ENCODE measurements around the gene SYNDIG1. TPM values are rescaled to one million over a fixed set of nuclear protein-coding genes. Genes with fewer than 3 reads are reported as not detected.

The SYNDIG1 gene
- total and polyA plus RNA-seq, 5 donors = 26.3 to 38.6 (median 34.6) TPM

DNA sequence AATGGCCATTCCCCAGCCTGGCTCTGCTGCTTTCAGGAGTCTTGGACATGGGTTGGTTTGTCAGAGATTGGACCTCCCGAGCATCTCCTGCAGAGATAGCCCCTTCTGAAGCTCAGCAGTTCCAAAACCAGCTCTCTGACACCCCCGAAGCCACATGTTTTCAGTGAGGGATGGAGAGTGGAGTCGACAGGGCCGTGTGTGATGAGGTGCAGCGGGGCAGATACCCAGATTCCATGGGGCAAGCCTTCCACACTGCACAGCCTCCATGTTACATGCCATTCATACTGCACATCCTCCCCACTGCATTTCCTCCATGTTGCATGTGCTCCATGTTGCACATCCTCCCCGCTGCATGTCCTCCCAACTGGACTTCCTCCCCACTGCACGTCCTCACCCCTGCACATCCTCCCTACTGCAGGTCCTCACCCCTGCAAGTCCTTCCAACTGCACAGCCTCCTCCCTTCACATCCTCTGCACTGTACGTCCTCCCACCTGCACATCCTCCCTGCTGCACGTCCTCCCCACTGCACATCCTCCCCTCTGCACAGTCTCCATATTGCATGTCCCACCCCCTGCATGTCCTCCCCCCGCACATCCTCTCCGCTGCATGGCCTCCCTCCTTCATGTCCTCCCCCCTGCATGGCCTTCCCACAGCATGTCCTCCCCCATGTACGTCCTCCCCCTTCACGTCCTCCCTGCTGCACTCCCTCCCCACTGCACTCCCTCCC lies 112.2 kb downstream of the SYNDIG1 start:
- no peak for DNase-seq
- H3K4me1 ChIP-seq (ENCODE audit: control insufficient read depth, insufficient read depth, low read length) = no peaks in the 10 kb centered on the region
- no peaks in the 10 kb centered on the region for H3K9me3 ChIP-seq (ENCODE audit: control insufficient read depth, low read length)
- H3K27me3 ChIP-seq (ENCODE audit: control insufficient read depth, insufficient read depth) = no peaks in the 10 kb centered on the region
- ATAC-seq = no peak
- intact Hi-C loops (cut with DNase I) = no loop called here
- 85% methylated on average over 13 of the region's 13 CpGs for WGBS
- H3K4me3 ChIP-seq (ENCODE audit: low read length) = no peak overlapping the region
- no peak overlapping the region for H3K27ac ChIP-seq (ENCODE audit: low read length)

GRCh38 chr20:24582373-24583168 lies 113.1 kb downstream of the SYNDIG1 start:
- DNase-seq (no peak), ATAC-seq (no peak)
- no peak overlapping the region for H3K4me3 ChIP-seq (ENCODE audit: low read length)
- H3K9me3 ChIP-seq (ENCODE audit: control insufficient read depth, low read length) = no peaks in the 10 kb centered on the region
- no peaks in the 10 kb centered on the region for H3K27me3 ChIP-seq (ENCODE audit: control insufficient read depth, insufficient read depth)
- H3K27ac ChIP-seq (ENCODE audit: low read length) = no peak overlapping the region
- WGBS = 85% methylated on average over 15 of the region's 15 CpGs
- intact Hi-C loops (cut with DNase I) = no loop called here
- H3K4me1 ChIP-seq (ENCODE audit: control insufficient read depth, insufficient read depth, low read length) = no peaks in the 10 kb centered on the region

DNA sequence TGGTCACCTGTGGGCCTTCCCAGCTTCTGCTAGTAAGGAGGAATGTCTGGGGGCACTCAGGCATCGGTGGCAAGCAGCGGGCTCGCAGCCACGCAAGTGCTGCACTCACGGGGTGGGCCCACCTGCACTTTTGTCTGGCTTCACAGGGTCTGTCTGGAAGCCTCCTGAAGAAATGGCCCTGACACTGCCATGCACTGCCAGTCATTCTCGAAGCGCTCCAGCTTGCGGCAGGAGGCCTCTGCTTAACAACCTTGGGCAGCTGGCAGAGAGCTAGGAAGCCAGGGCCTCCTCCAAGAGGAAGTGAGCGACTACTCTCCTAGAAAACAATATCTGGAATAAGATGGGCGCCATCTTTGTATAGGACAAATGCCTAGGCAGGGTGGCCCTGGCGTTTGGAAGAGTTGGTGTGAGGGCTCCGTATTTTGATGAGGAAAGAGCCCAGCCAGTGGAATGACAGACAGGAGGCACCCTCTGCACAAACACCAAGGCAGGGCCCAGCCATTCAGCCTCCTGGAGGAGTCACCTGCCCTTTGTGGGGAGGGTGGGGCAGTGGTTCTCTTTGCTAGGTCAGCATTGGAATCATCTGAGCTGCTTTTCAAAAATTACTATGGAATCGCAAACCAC lies 113.9 kb downstream of the SYNDIG1 start:
- H3K4me1 ChIP-seq (ENCODE audit: control insufficient read depth, insufficient read depth, low read length) = no peaks in the 10 kb centered on the region
- H3K27me3 ChIP-seq (ENCODE audit: control insufficient read depth, insufficient read depth) = no peaks in the 10 kb centered on the region
- H3K4me3 ChIP-seq (ENCODE audit: low read length) = no peak overlapping the region
- intact Hi-C loops (cut with DNase I) = no loop called here
- H3K27ac ChIP-seq (ENCODE audit: low read length) = no peak overlapping the region
- H3K9me3 ChIP-seq (ENCODE audit: control insufficient read depth, low read length) = no peaks in the 10 kb centered on the region
- no peak for ATAC-seq
- WGBS = 94% methylated on average over 13 of the region's 13 CpGs
- DNase-seq = no peak

DNA sequence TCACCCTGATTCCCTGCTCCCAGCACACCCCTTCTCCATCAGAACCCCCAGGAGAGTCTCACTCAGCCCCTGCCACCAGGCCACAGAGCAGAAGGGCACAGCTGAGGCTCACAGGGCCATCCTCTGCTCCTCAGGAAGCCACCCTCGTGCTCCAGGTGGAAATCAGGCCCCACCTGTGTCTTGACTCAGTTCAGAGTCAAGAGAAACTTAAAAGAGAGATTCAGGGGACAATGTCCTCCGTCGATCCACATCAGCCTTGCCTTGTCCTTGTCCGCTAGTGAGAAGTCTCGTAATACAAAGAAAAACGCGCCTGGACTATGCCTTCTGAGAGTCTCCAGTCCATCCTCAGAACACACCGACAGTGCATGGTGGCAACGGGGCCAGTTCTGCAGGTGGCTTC lies 114.6 kb downstream of the SYNDIG1 start:
- no peaks in the 10 kb centered on the region for H3K27me3 ChIP-seq (ENCODE audit: control insufficient read depth, insufficient read depth)
- WGBS = 90% methylated on average over 9 of the region's 9 CpGs
- no peaks in the 10 kb centered on the region for H3K4me1 ChIP-seq (ENCODE audit: control insufficient read depth, insufficient read depth, low read length)
- DNase-seq = no peak
- no peaks in the 10 kb centered on the region for H3K9me3 ChIP-seq (ENCODE audit: control insufficient read depth, low read length)
- ATAC-seq = no peak
- intact Hi-C loops (cut with DNase I) = no loop called here
- no peak overlapping the region for H3K27ac ChIP-seq (ENCODE audit: low read length)
- no peak overlapping the region for H3K4me3 ChIP-seq (ENCODE audit: low read length)

DNA sequence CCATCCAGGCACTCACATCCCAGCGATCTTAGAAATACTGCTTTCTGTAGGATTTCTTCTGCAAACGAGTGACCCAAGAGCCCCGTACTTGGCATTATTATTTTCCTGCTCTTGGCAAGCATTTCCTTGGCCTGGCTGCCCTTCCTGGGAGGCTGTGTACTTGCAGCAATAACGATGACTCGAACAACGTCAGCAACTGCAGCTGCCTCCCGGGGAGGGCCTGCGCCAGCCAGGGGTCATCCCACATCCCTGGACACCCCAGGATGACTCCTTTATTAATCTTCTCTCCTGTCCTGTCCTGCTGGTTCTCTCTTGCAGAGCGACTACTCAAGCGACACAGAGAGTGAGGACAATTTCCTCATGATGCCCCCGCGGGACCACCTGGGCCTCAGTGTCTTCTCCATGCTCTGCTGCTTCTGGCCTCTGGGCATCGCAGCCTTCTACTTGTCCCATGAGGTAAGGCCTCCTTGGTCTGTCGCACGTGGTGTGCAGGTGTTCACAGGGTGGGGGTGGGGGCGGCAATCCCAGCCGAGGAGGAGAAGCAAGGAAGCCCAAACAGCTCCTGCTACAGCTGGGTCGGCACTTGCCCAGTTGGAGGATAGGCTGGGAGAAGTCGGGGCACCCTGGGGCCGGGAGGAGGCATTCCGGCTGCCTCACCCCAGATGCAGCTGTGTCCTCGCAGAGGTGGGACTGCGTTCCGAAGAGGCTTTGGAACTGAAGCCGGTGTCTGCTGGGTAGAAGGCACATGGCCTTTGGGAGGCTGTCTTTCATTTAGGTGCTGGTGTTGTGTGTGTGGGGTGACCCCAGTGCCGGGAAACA lies 115.3 kb downstream of the SYNDIG1 start:
- ATAC-seq (peak in 1 of 2 donors; percentile 31), DNase-seq (peak in 2 of 3 donors; percentile 35 to 55)
- Histone ChIP-seq H3K9me3 (ENCODE audit: control insufficient read depth, low read length) (no peaks in the 10 kb centered on the region), H3K4me1 (ENCODE audit: control insufficient read depth, insufficient read depth, low read length) (no peaks in the 10 kb centered on the region), H3K27me3 (ENCODE audit: control insufficient read depth, insufficient read depth) (no peaks in the 10 kb centered on the region), H3K4me3 (ENCODE audit: low read length) (no peak overlapping the region), H3K27ac (ENCODE audit: low read length) (no peak overlapping the region)
- intact Hi-C loops (cut with DNase I) = no loop called here
- WGBS = 81% methylated on average over 26 of the region's 26 CpGs

DNA sequence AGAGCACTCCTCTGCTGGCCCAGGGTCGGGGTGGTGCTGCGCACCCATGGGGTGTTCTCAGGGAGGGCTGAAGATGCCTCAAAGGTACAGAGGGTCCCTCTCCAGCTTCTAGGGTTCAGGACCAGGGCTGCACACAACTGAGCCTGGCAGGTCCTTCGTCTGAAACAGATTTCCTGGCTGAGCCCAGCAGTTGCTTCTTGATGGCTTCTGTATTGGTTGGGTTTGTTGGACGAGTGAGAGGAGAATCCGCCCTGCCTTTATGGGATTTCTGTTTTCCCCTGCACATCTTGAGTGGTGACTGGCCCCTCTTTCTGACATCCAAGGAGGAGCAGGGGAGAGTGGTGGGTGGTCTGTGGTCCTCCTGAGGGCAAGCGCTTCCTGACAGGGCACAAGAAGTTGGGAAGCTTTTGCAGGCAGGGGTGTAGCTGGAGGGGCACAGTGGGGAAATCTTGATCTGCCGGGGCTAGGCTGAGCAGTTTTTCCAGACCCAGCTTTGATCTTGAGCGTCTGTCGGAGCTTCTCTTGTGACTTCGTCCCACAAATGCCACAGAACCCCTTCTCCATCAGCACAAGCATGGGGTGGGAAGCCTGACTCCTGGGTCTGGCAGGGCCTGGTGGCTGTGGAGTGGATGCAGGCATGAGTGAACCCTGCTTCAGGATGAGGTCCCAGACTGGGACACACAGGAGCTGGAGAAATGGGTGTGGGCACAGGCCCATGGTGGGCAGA lies 116.5 kb downstream of the SYNDIG1 start:
- intact Hi-C loops (cut with DNase I) = no loop called here
- Histone ChIP-seq H3K4me3 (ENCODE audit: low read length) (no peak overlapping the region), H3K9me3 (ENCODE audit: control insufficient read depth, low read length) (no peaks in the 10 kb centered on the region), H3K27ac (ENCODE audit: low read length) (no peak overlapping the region), H3K27me3 (ENCODE audit: control insufficient read depth, insufficient read depth) (no peaks in the 10 kb centered on the region), H3K4me1 (ENCODE audit: control insufficient read depth, insufficient read depth, low read length) (no peaks in the 10 kb centered on the region)
- DNase-seq (no peak), ATAC-seq (no peak)
- WGBS = 89% methylated on average over 10 of the region's 10 CpGs

DNA sequence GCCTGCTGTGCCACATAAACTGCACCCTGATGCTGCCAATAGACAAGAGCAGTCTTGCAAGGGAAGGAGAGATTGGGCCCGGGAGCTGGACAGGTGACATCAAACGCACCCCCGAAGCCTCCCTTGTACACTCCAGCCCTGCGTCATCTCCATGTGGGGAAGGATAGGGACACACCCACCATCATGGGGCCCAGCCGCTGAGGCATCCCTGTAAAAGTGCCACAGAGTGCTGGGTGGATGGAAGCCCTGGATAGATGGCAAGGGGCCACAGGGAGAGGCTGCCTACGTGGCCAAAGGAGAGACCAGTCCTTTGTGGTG lies 117.1 kb downstream of the SYNDIG1 start:
- H3K9me3 ChIP-seq (ENCODE audit: control insufficient read depth, low read length) = no peaks in the 10 kb centered on the region
- H3K4me1 ChIP-seq (ENCODE audit: control insufficient read depth, insufficient read depth, low read length) = no peaks in the 10 kb centered on the region
- H3K27me3 ChIP-seq (ENCODE audit: control insufficient read depth, insufficient read depth) = no peaks in the 10 kb centered on the region
- DNase-seq = no peak
- 86% methylated on average over 6 of the region's 6 CpGs for WGBS
- ATAC-seq = no peak
- H3K4me3 ChIP-seq (ENCODE audit: low read length) = no peak overlapping the region
- H3K27ac ChIP-seq (ENCODE audit: low read length) = no peak overlapping the region
- intact Hi-C loops (cut with DNase I) = no loop called here

DNA sequence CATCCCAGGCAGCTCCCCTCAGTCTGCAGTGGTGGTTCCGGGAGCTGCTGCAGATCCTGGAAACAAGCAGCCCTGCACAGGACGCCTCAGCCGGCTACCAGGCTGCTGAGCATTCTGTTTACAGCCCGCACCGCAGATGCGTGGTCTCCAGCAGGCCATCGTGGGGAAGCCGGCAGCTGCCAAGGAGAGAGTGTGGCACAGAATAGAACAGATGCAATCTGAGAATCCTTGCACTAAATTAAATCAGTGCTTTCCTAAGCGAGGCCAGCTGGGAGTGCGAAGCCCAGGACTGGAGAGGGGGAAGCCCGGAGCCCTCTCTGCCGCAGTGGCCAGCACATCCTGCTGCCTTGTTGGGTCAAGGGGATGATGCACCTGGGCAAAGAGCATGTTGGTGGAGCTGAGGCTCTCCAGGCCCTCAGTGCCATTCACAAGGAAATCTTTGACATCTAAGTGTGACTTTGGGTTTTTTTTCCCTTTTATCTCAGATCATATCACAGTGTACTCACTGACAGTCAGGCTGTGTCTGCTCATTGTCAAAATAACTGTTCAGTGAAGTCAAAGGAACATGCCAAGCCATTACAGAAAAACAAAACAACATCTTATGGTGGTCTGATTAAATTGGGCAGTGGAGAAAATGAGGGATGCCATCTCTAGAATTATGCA lies 118.1 kb downstream of the SYNDIG1 start:
- Histone ChIP-seq H3K27me3 (ENCODE audit: control insufficient read depth, insufficient read depth) (no peaks in the 10 kb centered on the region), H3K27ac (ENCODE audit: low read length) (no peak overlapping the region), H3K9me3 (ENCODE audit: control insufficient read depth, low read length) (no peaks in the 10 kb centered on the region), H3K4me3 (ENCODE audit: low read length) (no peak overlapping the region), H3K4me1 (ENCODE audit: control insufficient read depth, insufficient read depth, low read length) (no peaks in the 10 kb centered on the region)
- ATAC-seq (no peak), DNase-seq (no peak)
- intact Hi-C loops (cut with DNase I) = no loop called here
- 73% methylated on average over 12 of the region's 12 CpGs for WGBS

- intact Hi-C loops (cut with DNase I) = no loop called here
- no peaks in the 10 kb centered on the region for H3K9me3 ChIP-seq (ENCODE audit: control insufficient read depth, low read length)
- no peak overlapping the region for H3K4me3 ChIP-seq (ENCODE audit: low read length)
- WGBS = 91% methylated on average over 6 of the region's 6 CpGs
- no peak overlapping the region for H3K27ac ChIP-seq (ENCODE audit: low read length)
- no peaks in the 10 kb centered on the region for H3K27me3 ChIP-seq (ENCODE audit: control insufficient read depth, insufficient read depth)
- DNase-seq (no peak), ATAC-seq (no peak)
- no peaks in the 10 kb centered on the region for H3K4me1 ChIP-seq (ENCODE audit: control insufficient read depth, insufficient read depth, low read length)
These were observed 118.7 kb downstream of the SYNDIG1 start for GRCh38 chr20:24588047-24588635.

All from right cardiac atrium (tissue), 5 donors.